Fibroblast of villous mesenchyme (primary cell): ENCODE results near the gene GPR18. TPM values are rescaled to one million over a fixed set of nuclear protein-coding genes. Genes with fewer than 3 reads are reported as not detected.
"Not testable (repeated sequence)": the region's sequence is repeated elsewhere in the genome, so short reads cannot be mapped to it uniquely, and the experiment has no call there.

ENCODE experiments used
- DNase-seq: peaks from one replicate; pipeline ENCODE4 v3.0.0-alpha.2; 2010; ENCODE audit warnings: low read depth
- H3K4me3 ChIP-seq: 2 replicates; pipeline ENCODE4 v1.5.1; 2011; ENCODE audit warnings: low read depth, mild to moderate bottlenecking, low read length
- total RNA-seq: library from RNA; depleted of rRNA; stranded (reverse); fragments of >200 nt; gene quantifications from 2 replicates; pipeline ENCODE4 v1.2.3, GENCODE V29; 2012
- TF ChIP-seq, protein P1 (sequence below): IDR thresholded peaks from 2 replicates; pipeline ENCODE4 v1.5.1; 2012; ENCODE audit warnings: low read depth, mild to moderate bottlenecking, low read length; ENCODE audit not compliant: insufficient read depth

GPR18 gene
- total RNA-seq, 1 donor, result not detected

DNA sequence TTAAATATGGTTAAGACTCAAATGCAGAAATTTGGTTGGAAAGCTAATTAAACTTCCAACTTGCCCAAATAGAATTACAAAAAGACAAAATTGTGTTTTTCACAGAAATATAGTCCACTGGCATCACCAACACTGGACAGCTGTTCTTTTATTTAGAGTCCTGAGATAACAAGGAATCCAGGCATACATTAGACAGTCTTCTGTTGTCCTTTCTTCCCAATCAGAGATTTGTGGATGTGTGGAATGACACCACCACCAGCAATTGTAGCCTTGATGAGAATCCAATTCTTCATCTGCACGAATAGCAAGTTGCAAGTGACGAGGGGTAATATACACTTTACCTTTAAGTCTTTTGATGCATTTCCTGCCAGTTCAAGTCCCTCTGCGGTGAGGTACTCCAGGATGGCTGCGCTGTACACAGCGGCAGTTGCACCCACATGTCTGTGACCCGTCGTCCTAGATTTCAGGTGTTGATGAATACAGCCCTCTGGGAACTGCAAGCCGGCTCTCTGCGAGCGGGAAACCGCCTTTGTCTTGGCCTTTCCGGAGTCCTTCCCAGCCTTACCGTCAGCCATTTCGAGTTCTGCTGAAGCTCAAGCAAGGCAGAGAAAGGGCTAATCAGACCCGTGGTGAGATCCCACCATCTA, 42.9 kb downstream of the GPR18 start:
- DNase-seq, result no peak
- TF ChIP-seq, protein P1, sequence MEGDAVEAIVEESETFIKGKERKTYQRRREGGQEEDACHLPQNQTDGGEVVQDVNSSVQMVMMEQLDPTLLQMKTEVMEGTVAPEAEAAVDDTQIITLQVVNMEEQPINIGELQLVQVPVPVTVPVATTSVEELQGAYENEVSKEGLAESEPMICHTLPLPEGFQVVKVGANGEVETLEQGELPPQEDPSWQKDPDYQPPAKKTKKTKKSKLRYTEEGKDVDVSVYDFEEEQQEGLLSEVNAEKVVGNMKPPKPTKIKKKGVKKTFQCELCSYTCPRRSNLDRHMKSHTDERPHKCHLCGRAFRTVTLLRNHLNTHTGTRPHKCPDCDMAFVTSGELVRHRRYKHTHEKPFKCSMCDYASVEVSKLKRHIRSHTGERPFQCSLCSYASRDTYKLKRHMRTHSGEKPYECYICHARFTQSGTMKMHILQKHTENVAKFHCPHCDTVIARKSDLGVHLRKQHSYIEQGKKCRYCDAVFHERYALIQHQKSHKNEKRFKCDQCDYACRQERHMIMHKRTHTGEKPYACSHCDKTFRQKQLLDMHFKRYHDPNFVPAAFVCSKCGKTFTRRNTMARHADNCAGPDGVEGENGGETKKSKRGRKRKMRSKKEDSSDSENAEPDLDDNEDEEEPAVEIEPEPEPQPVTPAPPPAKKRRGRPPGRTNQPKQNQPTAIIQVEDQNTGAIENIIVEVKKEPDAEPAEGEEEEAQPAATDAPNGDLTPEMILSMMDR, result no peak

DNA sequence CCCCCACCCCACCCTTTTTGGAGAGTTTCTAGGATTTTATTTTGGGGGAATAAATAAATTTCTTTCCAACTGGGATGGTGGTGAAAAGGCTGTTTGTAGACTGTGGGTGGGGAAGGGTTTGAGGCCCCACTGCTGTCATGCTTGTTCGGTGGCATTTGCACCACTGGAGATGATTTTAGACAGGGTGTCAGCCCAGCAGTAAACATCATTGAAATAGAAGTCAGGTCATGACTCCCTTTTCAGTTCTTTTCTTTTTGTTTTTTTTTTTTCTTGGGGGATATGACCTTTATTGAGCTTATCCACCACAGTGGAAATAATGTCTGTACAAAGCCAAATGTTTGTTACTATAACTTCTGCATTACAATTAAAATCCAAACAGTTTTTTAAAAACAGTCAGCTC, 43.4 kb downstream of the GPR18 start:
- no peak for DNase-seq
- no peak overlapping the region for H3K4me3 ChIP-seq
- TF ChIP-seq, protein P1, result no peak

More for the DNA sequence above, 42.9 kb downstream of the GPR18 start:
- no peak overlapping the region for H3K4me3 ChIP-seq

DNA sequence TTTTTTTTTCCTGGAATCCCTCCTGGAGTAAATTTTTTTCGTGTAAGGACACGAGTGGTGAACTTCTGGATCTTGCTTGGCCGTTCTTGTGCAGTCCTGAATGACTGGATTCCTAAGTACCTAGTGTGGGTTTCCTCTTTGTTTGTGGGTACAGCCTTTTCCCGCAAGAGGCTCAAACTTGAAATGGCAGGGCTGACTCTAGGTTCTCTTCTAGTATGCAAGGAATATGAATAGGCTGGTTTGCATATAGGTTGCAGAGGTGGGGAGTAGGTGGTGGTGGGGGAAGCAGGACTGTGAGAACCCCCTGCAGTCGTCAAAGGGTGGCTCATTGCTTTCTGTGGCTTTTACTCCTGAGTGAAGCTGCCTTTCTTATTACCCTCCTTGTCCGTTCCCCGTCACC, 43.9 kb downstream of the GPR18 start:
- TF ChIP-seq, protein P1, result no peak
- no peak overlapping the region for H3K4me3 ChIP-seq
- no peak for DNase-seq

DNA sequence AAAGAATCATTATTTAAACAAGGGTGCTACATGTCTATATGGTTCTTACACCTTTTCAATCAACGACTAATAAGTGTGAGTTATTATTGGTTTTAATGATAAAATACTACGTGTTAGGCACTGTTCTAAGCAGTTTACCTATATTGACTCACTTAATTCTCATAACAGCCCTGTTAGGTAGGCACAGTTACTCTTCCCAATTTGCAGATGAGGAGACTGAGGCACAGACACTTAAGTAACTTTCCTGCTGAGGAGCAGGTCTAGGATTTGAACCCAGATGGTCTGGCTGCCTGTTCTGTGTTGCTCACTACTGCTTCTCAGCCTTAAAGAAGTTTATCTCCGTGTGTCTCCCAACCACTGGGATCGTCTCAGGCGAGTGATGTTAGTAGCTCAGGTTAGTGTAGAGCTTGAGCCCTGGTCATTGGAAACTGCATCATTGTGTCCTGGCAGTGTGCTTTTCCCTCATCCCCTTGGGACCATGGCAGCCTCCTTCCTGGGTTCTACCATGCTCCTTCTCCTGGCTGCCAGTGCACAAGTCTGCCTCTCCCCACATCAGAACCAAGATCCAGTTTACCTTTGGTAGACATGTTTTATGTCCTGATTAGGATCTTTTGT, 46.7 kb downstream of the GPR18 start:
- TF ChIP-seq, protein P1, result no peak
- H3K4me3 ChIP-seq, result no peak overlapping the region
- DNase-seq, result no peak

DNA sequence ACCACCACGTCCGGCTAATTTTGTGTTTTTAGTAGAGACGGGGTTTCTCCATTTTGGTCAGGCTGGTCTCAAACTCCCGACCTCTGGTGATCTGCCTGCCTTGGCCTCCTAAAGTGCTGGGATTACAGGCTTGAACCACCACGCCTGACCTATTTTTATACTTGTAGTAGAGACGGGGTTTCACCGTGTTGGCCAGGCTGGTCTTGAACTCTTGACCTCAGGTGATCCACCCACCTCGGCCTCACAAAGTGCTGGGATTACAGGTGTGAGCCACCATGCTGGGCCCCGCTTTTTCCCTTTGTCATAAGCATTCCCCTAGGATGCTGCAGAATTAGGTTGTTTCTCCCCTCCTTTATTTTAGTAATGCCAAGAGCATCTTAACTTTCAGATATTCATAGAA, 47.6 kb downstream of the GPR18 start:
- not testable (repeated sequence) for DNase-seq, H3K4me3 ChIP-seq

DNA sequence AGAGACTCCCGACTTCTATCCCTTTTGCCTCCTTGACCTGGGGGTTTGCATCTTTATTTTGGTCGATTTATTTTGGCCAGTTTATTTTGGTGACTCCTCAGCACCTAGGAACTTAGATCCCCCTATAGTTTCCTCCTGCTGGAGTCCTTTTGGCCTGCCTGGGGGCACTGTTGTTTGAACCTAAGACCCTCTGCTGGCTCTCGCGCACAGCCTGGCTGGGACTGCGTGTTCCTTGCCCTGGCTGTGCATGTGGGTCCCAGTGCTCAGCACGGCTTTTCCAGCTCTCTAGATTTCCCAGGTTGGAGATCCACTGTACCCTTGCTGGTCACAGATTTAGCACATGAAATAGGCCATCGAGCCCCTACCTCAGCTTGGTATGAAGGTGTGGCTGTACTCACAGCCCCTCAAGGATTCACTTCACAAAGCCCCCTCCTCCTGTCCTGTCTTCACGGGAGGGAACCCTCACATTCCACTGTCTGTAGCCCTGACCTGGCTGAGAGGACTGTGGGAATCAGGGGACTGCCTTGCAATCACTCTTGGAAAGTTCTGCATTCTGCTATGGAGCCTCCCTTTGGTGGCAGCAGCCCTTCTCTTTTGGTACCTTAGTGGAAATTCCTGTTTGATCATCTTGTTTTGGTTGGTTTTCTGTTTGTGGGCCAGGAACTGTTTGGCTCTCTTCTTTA, 49.2 kb downstream of the GPR18 start:
- no peak for DNase-seq

DNA sequence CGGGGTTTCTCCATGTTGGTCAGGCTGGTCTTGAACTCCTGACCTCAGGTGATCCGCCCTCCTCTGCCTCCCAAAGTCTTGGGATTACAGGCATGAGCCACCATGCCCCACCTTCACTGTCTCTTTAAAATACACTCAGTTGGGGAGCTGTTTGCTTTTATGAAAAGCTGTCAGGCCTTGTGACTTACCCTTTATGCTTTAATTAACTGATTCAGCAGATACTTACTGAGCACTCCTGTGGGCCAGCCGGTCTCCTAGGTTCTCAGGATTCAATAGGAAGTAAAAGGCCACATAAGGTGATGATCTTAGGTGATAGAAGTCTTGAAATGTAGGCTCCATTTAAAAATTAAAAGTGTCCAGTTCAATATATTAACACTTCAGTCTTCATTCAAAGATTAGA, 50.0 kb downstream of the GPR18 start:
- TF ChIP-seq, protein P1, result no peak
- no peak for DNase-seq
- no peak overlapping the region for H3K4me3 ChIP-seq

More for the DNA sequence above, 49.2 kb downstream of the GPR18 start:
- H3K4me3 ChIP-seq, result no peak overlapping the region
- TF ChIP-seq, protein P1, result no peak
